ENCODE measurements around the gene PCNX2. TPM values are rescaled to one million over a fixed set of nuclear protein-coding genes. Genes with fewer than 3 reads are reported as not detected.

Gene PCNX2
- polyA plus RNA-seq, 3 donors: 1.6 to 2.1 (median 1.8) TPM

GRCh38 chr1:233320023-233320422 is 24.5 kb upstream of the PCNX2 start:
- WGBS, 3 donors: 78 to 86% (median 81%) methylated on average over 2 of the region's 2 CpGs

DNA sequence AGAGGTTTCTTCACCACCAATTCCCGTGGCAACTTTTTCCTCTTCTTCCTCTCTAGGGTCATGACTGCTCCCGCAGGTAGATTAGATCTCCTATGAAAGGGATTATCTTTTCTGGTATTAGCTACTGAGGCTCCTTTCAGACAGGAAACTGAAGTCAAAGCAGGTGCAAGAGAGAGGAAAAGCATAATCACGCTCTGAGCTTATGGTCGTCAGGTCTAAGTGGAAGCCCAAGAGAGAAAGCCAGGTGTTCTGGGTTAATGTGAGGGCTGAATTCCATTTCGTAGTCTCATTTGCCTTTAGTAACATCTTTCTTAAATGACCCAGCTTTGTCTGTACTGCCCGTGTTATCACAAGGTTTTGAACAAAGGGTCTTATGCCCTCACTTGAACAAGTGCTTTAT is 23.7 kb upstream of the PCNX2 start:
- 66 to 75% (median 66%) methylated on average over 6 of the region's 6 CpGs for WGBS, 3 donors
- no peak overlapping the region for H3K27ac ChIP-seq (ENCODE audit: low read depth, low read length)

More at GRCh38 chr1:233320023-233320422, 24.5 kb upstream of the PCNX2 start:
- H3K27ac ChIP-seq (ENCODE audit: low read depth, low read length): no peak overlapping the region

DNA sequence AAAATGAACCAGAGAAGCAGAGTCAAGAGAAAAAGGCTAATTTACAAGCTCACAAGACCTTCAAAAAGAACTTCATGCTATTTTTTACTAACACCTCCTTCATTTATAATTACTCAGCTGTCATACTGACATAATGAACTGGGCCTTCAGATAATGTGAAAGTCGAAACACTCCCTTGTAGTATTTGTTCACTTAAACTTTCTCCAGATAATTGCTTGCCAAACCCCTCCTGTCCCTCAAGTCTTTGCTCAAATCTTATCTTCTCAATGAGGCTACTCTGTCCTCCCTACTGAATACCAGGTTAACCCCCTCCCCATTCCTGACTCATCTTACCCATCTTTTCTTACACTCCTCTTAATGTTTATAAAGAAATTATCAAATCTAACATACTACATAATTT is 20.9 kb upstream of the PCNX2 start:
- no peak overlapping the region for H3K27ac ChIP-seq (ENCODE audit: low read depth, low read length)
- 19 to 74% (median 70%) methylated on average over 1 of the region's 1 CpG for WGBS, 3 donors

- 29 to 81% (median 62%) methylated on average over 1 of the region's 1 CpG for WGBS, 3 donors
- H3K27ac ChIP-seq (ENCODE audit: low read depth, low read length): no peak overlapping the region
Observed at GRCh38 chr1:233315718-233316301, 20.3 kb upstream of the PCNX2 start.

DNA sequence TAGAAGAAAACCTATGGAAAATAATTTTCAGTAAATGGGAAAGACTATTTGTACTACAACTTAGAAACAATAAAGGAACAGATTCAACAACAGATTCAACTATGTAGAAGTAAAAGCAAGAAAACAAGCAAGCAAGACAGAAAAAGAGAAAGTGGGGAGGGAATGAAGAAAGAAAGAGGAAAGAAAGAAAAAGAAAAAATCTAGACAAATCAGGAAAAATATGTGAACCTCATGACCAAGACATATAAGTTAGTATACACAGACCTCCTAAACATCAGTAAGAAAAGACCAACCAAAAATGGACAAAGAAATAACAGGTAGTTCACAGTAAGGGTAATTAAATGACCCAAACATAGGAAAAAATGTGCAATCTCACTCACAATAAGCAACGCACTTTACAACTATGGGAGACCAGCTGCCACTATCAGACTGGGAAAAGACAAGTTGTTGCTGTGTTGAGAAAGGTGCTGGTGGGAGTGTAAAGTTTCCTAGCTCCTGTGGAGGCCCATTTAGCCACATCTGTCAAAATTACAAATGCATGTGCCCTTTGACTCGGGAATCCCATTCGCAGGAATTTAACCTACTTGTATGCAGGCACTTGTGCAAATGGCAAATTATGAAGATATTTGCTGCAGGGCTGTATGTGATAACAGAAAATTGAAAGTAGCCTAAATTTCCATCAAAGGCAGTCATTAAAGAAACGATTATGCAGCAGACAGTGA is 18.1 kb upstream of the PCNX2 start:
- H3K27ac ChIP-seq (ENCODE audit: low read depth, low read length): no peak overlapping the region
- WGBS, 3 donors: 71 to 79% (median 71%) methylated on average over 4 of the region's 4 CpGs

- WGBS, 3 donors: 0% methylated on average over 1 of the region's 1 CpG
- no peak overlapping the region for H3K27ac ChIP-seq (ENCODE audit: low read depth, low read length)
Observed at GRCh38 chr1:233304489-233305102, 9.1 kb upstream of the PCNX2 start.

DNA sequence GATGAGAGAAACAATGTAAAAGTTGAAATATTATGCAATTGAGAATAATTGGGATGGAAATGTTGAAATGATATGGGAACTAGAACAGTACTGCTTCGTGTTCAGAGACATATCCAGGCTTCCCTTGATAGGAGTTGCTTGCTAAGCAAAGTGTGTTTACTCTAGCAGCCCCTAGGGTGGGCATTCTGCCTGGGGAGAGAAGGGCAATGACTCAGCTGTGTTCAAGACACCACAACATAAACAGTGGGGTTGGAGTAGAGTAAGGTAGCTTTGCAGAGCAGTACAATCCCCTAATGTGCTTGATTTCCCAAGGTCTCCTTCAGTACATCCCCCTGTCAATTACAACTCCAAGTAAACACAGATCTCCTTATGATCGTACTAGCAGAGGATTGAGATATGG is 4.8 kb upstream of the PCNX2 start:
- H3K27ac ChIP-seq (ENCODE audit: low read depth, low read length): no peak overlapping the region
- 52 to 81% (median 71%) methylated on average over 2 of the region's 2 CpGs for WGBS, 3 donors

- 80 to 94% (median 90%) methylated on average over 5 of the region's 5 CpGs for WGBS, 3 donors
- no peak overlapping the region for H3K27ac ChIP-seq (ENCODE audit: low read depth, low read length)
Observed at GRCh38 chr1:233299450-233299849, 3.9 kb upstream of the PCNX2 start.

DNA sequence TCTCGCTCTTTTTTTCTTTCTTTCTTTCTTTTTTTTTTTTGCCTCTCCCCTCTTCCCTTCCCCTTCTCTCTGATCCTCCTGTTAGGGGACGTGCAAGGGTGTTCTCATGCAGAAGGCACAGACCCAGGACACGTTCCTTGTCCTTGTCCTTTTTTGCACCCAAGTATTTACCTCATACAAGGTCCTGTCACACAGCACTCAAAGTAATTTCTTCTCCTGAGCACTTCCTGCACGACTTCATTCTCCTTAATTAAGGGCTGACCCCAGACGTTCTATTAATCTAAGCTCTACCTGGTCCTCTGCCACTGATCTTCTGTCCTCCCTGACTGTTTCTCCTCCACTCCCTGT is 424 bp upstream of the PCNX2 start:
- WGBS, 3 donors: 4 to 7% (median 7%) methylated on average over 5 of the region's 5 CpGs
- no peak overlapping the region for H3K27ac ChIP-seq (ENCODE audit: low read depth, low read length)

GRCh38 chr1:233294913-233295236 is 650 bp downstream of the PCNX2 start:
- H3K27ac ChIP-seq (ENCODE audit: low read depth, low read length): no peak overlapping the region
- WGBS, 3 donors: 5 to 14% (median 6%) methylated on average over 8 of the region's 8 CpGs

DNA sequence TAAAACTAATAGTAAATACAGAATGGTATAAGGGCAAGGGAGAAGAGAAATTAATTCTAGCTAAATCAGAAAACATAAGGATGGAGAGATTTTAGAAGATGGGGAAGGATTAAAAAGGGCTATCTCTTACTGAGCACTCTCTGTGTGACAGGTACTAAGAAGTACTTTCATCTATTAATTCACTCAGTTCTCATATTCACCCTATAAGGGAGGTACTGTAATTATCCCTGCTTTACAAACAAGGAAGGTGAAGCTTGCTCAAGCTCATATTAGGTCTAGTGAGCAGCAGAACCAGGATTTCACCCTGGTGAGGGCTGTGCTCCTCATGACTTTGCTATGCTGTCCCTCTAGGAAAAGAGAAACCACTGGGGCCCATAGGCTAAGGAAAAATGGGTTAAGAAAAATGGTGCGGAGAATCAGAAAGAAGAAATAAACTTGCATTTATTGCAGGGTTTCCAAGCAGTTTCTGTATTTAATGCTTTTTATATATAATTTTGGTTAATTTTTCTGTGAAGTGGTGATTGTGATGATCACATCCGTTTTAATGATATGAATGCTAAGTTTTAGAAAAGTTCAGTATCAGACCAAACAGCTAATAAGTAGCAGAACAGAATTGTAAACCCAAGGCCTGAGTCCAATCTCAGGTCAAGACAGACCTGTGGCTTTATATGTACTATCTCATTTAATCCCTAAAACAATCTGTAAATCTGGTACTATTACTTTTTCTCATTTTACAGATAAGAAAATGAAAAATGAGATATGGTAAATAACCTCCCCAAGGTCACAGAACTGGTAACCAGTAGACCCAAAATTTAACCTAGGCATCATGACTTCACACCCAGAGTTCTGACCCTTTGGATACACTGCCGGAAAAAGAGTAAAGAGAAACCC is 1.7 kb downstream of the PCNX2 start:
- WGBS, 3 donors: 93 to 97% (median 94%) methylated on average over 3 of the region's 3 CpGs
- H3K27ac ChIP-seq (ENCODE audit: low read depth, low read length): no peak overlapping the region

GRCh38 chr1:233290396-233291034 is 5.0 kb downstream of the PCNX2 start:
- no peak overlapping the region for H3K27ac ChIP-seq (ENCODE audit: low read depth, low read length)
- 61 to 63% (median 61%) methylated on average over 5 of the region's 5 CpGs for WGBS, 3 donors

- WGBS, 3 donors: 57 to 74% (median 72%) methylated on average over 4 of the region's 4 CpGs
- no peak overlapping the region for H3K27ac ChIP-seq (ENCODE audit: low read depth, low read length)
Observed at GRCh38 chr1:233289676-233290075, 5.8 kb downstream of the PCNX2 start.

- no peak overlapping the region for H3K27ac ChIP-seq (ENCODE audit: low read depth, low read length)
- WGBS, 3 donors: 90 to 96% (median 93%) methylated on average over 3 of the region's 3 CpGs
Observed at GRCh38 chr1:233282582-233282886, 13.0 kb downstream of the PCNX2 start.

DNA sequence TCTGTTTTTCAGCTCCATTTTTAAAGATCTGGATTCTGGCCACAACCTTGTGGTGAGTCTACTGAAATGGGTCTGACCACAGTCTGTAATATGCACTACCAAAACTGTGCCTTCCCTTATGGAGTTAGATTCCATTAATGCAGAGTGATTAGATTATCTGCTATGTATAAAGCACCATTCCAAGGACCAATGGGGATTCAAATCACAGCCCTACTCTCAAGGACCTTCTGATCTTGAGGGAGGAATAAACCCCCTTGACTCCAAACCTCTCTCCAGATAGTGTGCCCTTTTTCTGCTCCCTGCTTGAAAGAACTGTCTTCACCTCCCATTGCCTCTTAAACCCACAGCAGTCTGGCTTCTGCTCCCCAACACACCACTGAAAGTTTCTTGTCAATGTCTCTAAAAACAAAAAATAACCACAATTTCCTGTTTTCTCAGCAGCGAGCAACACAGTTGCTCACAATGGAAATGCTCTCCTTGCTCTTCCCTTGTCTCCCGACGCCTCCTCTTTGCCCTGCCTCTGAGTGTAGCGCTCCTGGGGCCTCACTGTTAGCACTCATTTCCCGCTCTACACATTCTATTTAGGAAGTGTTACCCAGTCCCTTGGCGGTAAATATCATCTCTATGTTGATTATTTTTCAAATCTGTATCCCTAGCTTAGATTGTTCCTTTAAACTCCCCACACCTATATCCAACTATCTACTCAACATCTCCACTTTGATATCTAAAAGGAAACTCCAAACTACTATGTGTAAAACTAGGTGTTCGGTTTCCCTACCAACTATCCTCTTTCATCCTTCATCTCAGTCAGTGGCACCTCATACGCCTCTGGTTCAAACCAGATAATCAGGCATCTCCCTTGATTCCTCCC is 13.6 kb downstream of the PCNX2 start:
- 55 to 82% (median 61%) methylated on average over 8 of the region's 8 CpGs for WGBS, 3 donors
- H3K27ac ChIP-seq (ENCODE audit: low read depth, low read length): no peak overlapping the region

DNA sequence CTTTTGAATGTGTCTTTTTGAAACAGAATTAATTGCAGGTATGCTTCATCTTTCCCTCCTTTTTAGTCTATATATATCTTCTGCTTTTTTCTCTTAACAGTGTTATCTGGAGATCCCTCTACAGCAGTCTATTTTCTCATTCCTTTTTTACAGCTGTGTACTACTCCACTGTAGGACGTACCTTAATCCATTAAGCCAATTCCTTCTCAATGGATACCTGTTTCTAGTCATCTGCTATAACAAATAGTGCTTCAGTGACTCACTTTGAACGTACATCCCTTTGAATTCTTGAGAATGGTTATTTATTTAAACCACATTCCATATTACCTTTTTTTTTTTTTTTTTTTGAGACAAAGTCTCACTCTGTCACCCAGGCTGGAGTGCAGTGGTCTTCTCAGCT is 15.6 kb downstream of the PCNX2 start:
- H3K27ac ChIP-seq (ENCODE audit: low read depth, low read length): no peak overlapping the region
- WGBS, 3 donors: 93 to 100% (median 97%) methylated on average over 2 of the region's 2 CpGs

- WGBS, 3 donors: 48 to 100% (median 97%) methylated on average over 1 of the region's 1 CpG
Observed at GRCh38 chr1:233278631-233279030, 16.9 kb downstream of the PCNX2 start.

More at GRCh38 chr1:233278631-233279030, 16.9 kb downstream of the PCNX2 start:
- no peak overlapping the region for H3K27ac ChIP-seq (ENCODE audit: low read depth, low read length)
